HEK293 (cell line): Measurements from ENCODE around the gene ANXA4.

Experiments used
- CTCF ChIA-PET: fragments of 350-600 bp; formaldehyde crosslinking; extraction: SDS; loops from one replicate; lab custom pipeline; 2021; ENCODE audit warnings: antibody characterized with exemption; lab: Yijun Ruan, JAX
- POLR2A ChIA-PET: fragments of 300-600 bp; formaldehyde crosslinking; extraction: SDS; loops from one replicate; lab custom pipeline; 2020; ENCODE audit warnings: antibody characterized with exemption, inconsistent platforms; lab: Yijun Ruan, JAX
- H3K27ac ChIP-seq: fragments of 200-500 bp; sonication (Bioruptor generic); 2 replicates; pipeline ENCODE4 v1.5.1; 2014; ENCODE audit warnings: low read depth, low read length, control low read depth, inconsistent platforms; ENCODE audit errors: extremely low read depth
- H3K36me3 ChIP-seq, 2 experiments: fragments of 200-500 bp in 1 of 2; sonication (Bioruptor generic) in 1 of 2; 1 replicate in 1 of 2; 2 replicates in 1 of 2; pipeline ENCODE4 v1.5.1; 2014 to 2017; ENCODE audit warnings: inconsistent platforms in 2 of 2, low read length in 2 of 2; ENCODE audit not compliant: control insufficient read depth in 2 of 2, insufficient read depth in 1 of 2
- H3K4me1 ChIP-seq: fragments of 200-500 bp; sonication (Bioruptor generic); 2 replicates; pipeline ENCODE4 v1.5.1; 2014; ENCODE audit warnings: mild to moderate bottlenecking, low read length, inconsistent platforms; ENCODE audit not compliant: control insufficient read depth, insufficient read depth
- H3K4me3 ChIP-seq: 2 replicates; pipeline ENCODE4 v1.5.1; 2011; ENCODE audit warnings: low read depth, mild to moderate bottlenecking, control low read depth, low read length, moderate library complexity
- H3K9me3 ChIP-seq: fragments of 200-500 bp; sonication (Bioruptor generic); 2 replicates; pipeline ENCODE4 v1.5.1; 2014; ENCODE audit warnings: low read depth, low read length, inconsistent platforms; ENCODE audit not compliant: control insufficient read depth, insufficient read depth
- HOXD13 ChIP-seq: sonication (generic); formaldehyde crosslinking; IDR thresholded peaks from 2 replicates; pipeline ENCODE4 v1.8.0; 2022; ENCODE audit warnings: missing genetic modification reagents, borderline replicate concordance
- KLF1 ChIP-seq: fragments of 450-650 bp; formaldehyde crosslinking; IDR thresholded peaks from 2 replicates; pipeline ENCODE4 v1.5.1; 2016; ENCODE audit warnings: missing biosample characterization, missing genetic modification characterization
- PRDM1 ChIP-seq: fragments of 450-650 bp; formaldehyde crosslinking; IDR thresholded peaks from 2 replicates; pipeline ENCODE4; 2016; ENCODE audit warnings: missing biosample characterization, missing genetic modification characterization
- PRDM10 ChIP-seq: fragments of 450-650 bp; formaldehyde crosslinking; IDR thresholded peaks from 2 replicates; pipeline ENCODE4 v1.5.1; 2016; ENCODE audit warnings: missing biosample characterization, missing genetic modification characterization
- PRDM6 ChIP-seq: fragments of 450-650 bp; formaldehyde crosslinking; IDR thresholded peaks from 2 replicates; pipeline ENCODE4 v1.5.1; 2017; ENCODE audit warnings: missing biosample characterization, missing genetic modification characterization
- ZBTB48 ChIP-seq: fragments of 450-650 bp; formaldehyde crosslinking; IDR thresholded peaks from 2 replicates; pipeline ENCODE4 v1.5.1; 2016; ENCODE audit warnings: missing biosample characterization, missing genetic modification characterization
- ZBTB6 ChIP-seq: fragments of 450-650 bp; formaldehyde crosslinking; IDR thresholded peaks from 2 replicates; pipeline ENCODE4 v1.5.1; 2017; ENCODE audit warnings: missing biosample characterization, missing genetic modification characterization
- ZEB2 ChIP-seq: fragments of 450-650 bp; formaldehyde crosslinking; IDR thresholded peaks from 2 replicates; pipeline ENCODE4 v1.5.1; 2016; ENCODE audit warnings: missing biosample characterization, missing genetic modification characterization
- ZNF10 ChIP-seq: fragments of 450-650 bp; formaldehyde crosslinking; IDR thresholded peaks from 2 replicates; pipeline ENCODE4 v1.5.1; 2017; ENCODE audit warnings: missing biosample characterization, missing genetic modification characterization
- ZNF121 ChIP-seq: fragments of 450-650 bp; formaldehyde crosslinking; IDR thresholded peaks from 2 replicates; pipeline ENCODE4 v1.5.1; 2016; ENCODE audit warnings: missing biosample characterization, missing genetic modification characterization
- ZNF132 ChIP-seq: fragments of 450-650 bp; formaldehyde crosslinking; IDR thresholded peaks from 2 replicates; pipeline ENCODE4 v1.5.1; 2017; ENCODE audit warnings: missing biosample characterization, missing genetic modification characterization, borderline replicate concordance
- ZNF155 ChIP-seq: fragments of 450-650 bp; formaldehyde crosslinking; IDR thresholded peaks from 2 replicates; pipeline ENCODE4 v1.5.1; 2016; ENCODE audit warnings: missing biosample characterization, missing genetic modification characterization
- ZNF362 ChIP-seq: fragments of 450-650 bp; formaldehyde crosslinking; IDR thresholded peaks from 2 replicates; pipeline ENCODE4 v1.5.1; 2016; ENCODE audit warnings: missing biosample characterization, missing genetic modification characterization
- ZNF423 ChIP-seq: fragments of 450-650 bp; formaldehyde crosslinking; IDR thresholded peaks from 2 replicates; pipeline ENCODE4 v1.5.1; 2016; ENCODE audit warnings: missing biosample characterization, missing genetic modification characterization
- ZNF529 ChIP-seq: fragments of 450-650 bp; formaldehyde crosslinking; IDR thresholded peaks from 2 replicates; pipeline ENCODE4 v1.5.1; 2017; ENCODE audit warnings: missing genetic modification characterization, missing biosample characterization; ENCODE audit not compliant: insufficient replicate concordance
- ZNF560 ChIP-seq: fragments of 450-650 bp; formaldehyde crosslinking; IDR thresholded peaks from 2 replicates; pipeline ENCODE4 v1.5.1; 2017; ENCODE audit warnings: missing biosample characterization, missing genetic modification characterization, borderline replicate concordance
- ZNF658 ChIP-seq: fragments of 450-650 bp; formaldehyde crosslinking; IDR thresholded peaks from 2 replicates; pipeline ENCODE4; 2016; ENCODE audit warnings: missing biosample characterization, missing genetic modification characterization
- ZNF660 ChIP-seq: fragments of 450-650 bp; IDR thresholded peaks from 2 replicates; pipeline ENCODE4 v1.5.1; 2018; ENCODE audit warnings: missing biosample characterization, mild to moderate bottlenecking, missing genetic modification characterization
- ZSCAN18 ChIP-seq: fragments of 450-650 bp; formaldehyde crosslinking; IDR thresholded peaks from 2 replicates; pipeline ENCODE4 v1.5.1; 2016; ENCODE audit warnings: missing biosample characterization, missing genetic modification characterization

ANXA4 gene

GRCh38 chr2:69755862-69756467 is 14.0 kb downstream of the ANXA4 start:
- Histone ChIP-seq H3K27ac (no peak overlapping the region; the same call in 1 of the 2 replicates), H3K4me1 (no peaks in the 10 kb centered on the region), H3K4me3 (no peak overlapping the region), H3K9me3 (no peaks in the 10 kb centered on the region), H3K36me3 (no peaks in the 10 kb centered on the region; a peak in 1 of 3 replicates)
- TF ChIP-seq ZBTB6 (tag by site-specific recombination) = no peak
- TF ChIP-seq PRDM1 = 0 out of 2 replicates have a peak, but pooled peaks have one; percentile 33
- TF ChIP-seq KLF1 = peak; percentile 28; the same call in 1 of the 2 replicates
- peak; percentile 76 for TF ChIP-seq ZBTB48
- no peak for TF ChIP-seq ZNF155 (tag by site-specific recombination)
- peak; percentile 63 for TF ChIP-seq PRDM6 (tag by site-specific recombination)
- TF ChIP-seq ZEB2 (tag by site-specific recombination) = no peak
- TF ChIP-seq PRDM10 (tag by site-specific recombination) = peak; percentile 29; the same call in 1 of the 2 replicates
- peak; percentile 79 for TF ChIP-seq ZNF10 (tag by site-specific recombination)
- peak; percentile 58; the same call in 1 of the 2 replicates for TF ChIP-seq ZNF362
- CTCF ChIA-PET = interaction anchor here (0.7 to 1.4 kb wide), 5 partner anchors 14 to 380 kb away, joined by 3 to 5 read pairs (median 3); no protein-coding TSS in a partner anchor
- POLR2A ChIA-PET = interaction anchor here (1.2 kb wide), 1 partner anchor 14 kb away, joined by 13 read pairs; the partner anchor contains the start of gene ANXA4

GRCh38 chr2:69762025-69762424 is 20.1 kb downstream of the ANXA4 start:
- Histone ChIP-seq H3K9me3 (no peaks in the 10 kb centered on the region), H3K4me3 (no peak overlapping the region), H3K36me3 (no peaks in the 10 kb centered on the region; a peak in 1 of 3 replicates), H3K4me1 (no peaks in the 10 kb centered on the region), H3K27ac (no peak overlapping the region)
- ChIA-PET POLR2A (no interaction called here), CTCF (interaction anchor here (3.1 kb wide), 1 partner anchor 38 kb away, joined by 8 read pairs; no protein-coding TSS in a partner anchor)
- TF ChIP-seq PRDM1 = no peak
- TF ChIP-seq ZNF529 (tag by site-specific recombination) = no peak
- TF ChIP-seq ZNF423 (tag by site-specific recombination) = no peak
- TF ChIP-seq ZNF132 = no peak
- no peak for TF ChIP-seq ZNF660 (tag by site-specific recombination)
- TF ChIP-seq ZSCAN18 = no peak
- no peak for TF ChIP-seq ZNF560 (tag by site-specific recombination)
- no peak for TF ChIP-seq HOXD13
- TF ChIP-seq ZNF121 (tag by site-specific recombination) = no peak
- TF ChIP-seq ZNF658 (tag by site-specific recombination) = no peak
